Amygdala (tissue), 56 donors: ENCODE results near the gene PGLYRP1.

Source experiments
- DNase-seq, 56 donors: peaks; one replicate each; lab custom pipeline; 2025; lab: John Stamatoyannopoulos, UW

The PGLYRP1 gene

DNA sequence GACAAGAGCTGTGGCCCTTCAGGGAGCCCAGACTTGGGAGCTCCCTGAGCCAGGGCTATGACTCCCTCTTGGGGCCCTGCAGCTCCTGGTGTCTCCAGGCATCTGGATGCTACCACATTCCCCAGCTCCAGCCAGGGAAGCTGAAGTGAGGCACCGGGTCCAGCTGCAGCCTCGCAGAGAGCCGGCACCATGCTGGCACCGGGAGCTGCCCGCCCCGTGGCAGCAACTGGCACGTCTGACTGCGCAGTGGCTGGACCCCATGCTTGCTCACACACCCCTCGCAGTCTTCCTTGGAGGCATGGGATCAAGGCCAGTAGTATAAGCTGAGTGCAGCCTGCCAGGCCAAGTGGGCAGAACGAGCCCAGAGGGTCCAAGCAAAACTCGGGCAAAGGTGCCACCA, 10.5 kb upstream of the PGLYRP1 start:
- no peak for DNase-seq

DNA sequence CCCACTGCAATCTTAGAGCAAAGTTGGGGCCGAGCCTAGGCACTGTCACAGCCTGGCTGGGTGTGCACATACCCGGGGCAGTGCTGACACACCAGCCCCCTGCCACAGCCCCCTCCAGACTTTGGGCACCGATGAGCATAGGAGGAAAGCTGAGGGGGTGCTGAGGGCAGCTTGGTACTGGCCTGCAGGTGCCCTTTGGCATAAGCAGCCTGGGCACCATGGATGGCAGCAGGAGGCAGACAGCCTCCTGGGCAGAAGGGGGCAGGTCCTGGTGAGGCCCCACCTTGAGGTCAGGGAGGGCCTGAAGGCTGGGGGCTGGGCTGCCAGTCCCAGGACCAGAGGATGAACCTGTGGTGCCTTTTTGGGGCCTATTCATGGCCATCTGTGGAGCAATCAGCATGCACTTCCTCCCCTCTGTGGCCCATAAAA, 9.8 kb upstream of the PGLYRP1 start:
- no peak for DNase-seq

GRCh38 chr19:46031781-46032596, 9.1 kb upstream of the PGLYRP1 start:
- no peak for DNase-seq

DNA sequence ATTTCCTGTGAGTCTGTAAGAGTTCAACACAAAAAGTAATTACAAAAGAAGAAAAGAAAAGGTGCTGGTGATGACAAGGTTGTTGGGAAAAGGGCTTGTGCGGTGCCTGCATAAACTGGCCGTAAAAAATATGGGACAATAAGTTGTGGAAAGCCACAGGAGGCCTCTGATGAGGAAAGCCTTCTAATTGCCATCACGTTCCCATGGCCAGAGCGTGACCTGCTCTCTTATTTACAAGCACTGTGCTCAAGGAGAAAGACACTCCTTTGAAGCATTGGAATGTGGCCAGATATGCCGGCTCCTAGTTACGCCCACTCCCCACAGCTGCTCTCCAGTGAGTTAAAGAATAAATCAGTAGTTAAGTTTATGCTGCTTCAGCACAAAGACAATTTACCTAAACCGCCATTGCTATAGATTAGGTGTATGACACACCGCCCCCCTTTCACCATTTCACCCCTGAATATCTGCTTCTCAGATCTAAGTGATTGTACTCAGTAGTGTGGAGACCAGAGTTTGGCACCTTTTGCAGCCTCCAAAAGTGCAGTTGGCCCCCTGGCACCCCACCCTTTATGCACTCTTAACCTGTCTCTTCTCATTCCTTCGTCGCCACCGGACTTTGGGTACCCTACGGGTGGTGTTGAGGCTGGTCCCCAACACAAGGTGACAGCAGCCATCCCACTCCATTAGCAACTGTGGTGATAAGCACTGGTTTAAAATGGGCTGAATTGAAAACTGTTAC, 8.1 kb upstream of the PGLYRP1 start:
- DNase-seq, result no peak

DNA sequence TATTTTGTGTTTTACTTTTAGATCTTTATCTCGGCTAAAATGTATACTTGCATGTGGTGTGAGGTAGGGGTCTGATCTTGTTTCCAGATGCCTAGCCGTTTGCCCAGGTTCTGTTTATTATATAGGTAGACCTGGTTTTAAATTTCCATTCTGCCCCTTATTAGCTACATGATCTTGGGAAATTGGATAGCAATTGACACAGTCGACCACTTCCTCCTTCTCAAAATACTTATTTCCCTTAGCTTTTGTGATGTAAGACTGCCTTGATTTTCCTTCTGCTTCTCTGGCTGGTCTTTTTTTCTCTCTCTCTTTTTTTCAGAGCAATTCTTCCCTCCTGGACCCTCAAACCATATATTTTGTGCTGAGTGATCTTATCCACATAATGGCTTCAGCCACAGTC, 3.0 kb upstream of the PGLYRP1 start:
- no peak for DNase-seq

GRCh38 chr19:46023311-46023779, 492 bp upstream of the PGLYRP1 start:
- no peak for DNase-seq

- no peak for DNase-seq
Measured at GRCh38 chr19:46022061-46022430, 807 bp downstream of the PGLYRP1 start.

DNA sequence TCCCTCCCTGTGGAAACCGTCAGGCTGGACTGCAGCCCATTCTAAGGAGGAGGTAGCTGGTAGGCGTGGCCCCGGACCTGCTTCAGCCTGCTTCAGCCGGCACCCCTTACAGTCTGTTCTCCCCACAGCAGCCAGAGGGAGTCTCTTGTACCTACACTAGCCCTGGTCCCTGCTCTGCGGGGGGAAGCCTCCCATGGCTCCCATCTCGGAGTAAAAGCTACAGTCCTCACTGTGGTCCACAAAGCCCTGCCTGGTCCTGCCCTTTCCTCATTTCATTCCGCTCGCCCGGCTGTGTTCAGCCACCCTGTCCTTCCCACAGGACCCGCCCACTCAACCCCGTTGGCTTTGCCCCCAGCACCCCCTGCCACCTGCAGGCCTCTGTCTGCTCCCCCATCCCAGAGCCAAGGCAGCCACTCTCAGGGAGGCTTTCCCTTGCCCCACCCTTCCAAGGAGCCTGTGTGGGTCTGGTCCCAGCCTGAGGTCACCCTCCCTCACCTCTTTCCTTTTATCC, 1.3 kb downstream of the PGLYRP1 start:
- peak in 1 of 56 donors; percentile 6 for DNase-seq

DNA sequence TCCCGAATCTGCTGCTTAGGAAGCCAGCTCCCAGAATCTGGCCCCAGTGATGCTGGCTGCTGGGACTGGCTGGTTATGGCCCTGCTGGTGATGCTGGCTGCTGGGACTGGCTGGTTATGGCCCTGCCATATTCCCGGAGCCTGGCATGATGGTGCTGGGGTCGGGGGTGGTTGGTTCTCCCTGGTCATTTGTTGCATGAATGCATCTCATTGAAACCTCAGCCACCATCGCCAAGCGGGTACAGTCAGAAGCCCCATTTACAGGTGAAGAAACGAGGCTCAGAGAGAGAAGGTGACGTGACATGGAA, 2.1 kb downstream of the PGLYRP1 start:
- DNase-seq, result peak in 1 of 56 donors; percentile 13

GRCh38 chr19:46019270-46019669, 3.6 kb downstream of the PGLYRP1 start:
- no peak for DNase-seq

DNA sequence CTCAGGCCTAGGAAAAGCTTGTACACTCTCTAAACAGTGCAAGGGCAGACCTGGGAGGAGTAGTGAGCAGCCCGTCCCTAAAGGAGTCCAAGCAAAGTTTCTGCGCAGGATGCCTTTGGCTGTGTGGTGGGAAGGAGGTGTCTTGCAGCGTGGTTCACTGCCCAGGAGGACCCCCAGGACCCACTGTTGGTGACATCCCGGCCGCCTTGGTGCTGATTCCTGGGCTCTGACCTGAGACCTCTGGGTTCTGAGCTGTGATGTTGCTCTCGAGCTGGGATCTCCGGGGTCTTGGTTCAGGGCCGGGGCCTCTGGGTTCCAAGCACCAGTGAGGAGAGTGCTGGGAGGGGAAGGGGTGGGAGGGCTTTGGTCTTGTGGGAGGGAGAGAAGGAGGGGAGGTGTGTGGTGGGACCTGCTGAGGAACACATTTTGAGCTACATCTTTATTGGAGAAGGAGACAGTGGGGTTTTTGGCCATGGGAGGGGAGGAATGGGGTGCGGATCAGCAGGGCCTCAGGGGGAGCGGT, 4.1 kb downstream of the PGLYRP1 start:
- DNase-seq, result no peak

- DNase-seq, result no peak
Measured at GRCh38 chr19:46017874-46018675, 4.8 kb downstream of the PGLYRP1 start.

- DNase-seq, result no peak
Measured at GRCh38 chr19:46017095-46017429, 5.8 kb downstream of the PGLYRP1 start.

- DNase-seq, result peak in 49 of 56 donors; percentile 10 to 87 (median 64)
Measured at GRCh38 chr19:46016426-46017094, 6.3 kb downstream of the PGLYRP1 start.

DNA sequence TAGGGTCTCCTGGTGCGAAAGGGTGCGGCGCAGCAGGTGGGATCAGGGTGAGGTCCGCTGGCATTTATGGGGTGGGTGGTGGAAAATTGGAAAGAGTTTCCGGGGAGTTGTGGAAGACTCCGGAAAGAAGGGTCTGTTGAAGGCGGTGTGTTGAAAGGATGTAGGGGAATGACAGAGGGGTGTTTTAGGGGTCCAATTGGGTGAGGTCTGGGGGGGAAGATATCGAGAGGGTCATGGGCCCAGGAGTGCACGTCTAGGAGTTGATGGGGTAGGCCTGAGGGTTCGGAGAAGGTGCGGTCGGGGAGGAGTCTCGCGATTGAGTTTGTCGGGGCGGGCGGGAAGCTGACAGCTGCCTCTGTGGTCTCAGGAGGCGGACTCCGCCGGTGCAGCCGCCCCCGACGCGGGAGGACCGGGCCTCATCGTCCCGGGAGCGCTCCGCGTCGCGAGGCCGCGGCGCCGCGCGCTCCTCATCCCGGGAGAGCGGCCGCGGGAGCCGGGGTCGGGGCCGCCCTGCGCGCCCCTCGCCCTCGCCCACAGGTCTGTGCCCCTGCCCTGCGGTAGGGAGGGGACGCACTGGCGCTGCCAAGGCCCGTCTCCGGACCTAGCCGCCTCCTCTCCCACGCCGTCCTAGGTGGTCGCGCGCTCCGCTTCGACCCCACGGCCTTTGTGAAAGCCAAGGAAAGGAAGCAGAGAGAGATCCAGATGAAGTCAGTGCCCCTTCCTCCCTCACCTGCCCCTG, 7.0 kb downstream of the PGLYRP1 start:
- DNase-seq, result no peak

DNA sequence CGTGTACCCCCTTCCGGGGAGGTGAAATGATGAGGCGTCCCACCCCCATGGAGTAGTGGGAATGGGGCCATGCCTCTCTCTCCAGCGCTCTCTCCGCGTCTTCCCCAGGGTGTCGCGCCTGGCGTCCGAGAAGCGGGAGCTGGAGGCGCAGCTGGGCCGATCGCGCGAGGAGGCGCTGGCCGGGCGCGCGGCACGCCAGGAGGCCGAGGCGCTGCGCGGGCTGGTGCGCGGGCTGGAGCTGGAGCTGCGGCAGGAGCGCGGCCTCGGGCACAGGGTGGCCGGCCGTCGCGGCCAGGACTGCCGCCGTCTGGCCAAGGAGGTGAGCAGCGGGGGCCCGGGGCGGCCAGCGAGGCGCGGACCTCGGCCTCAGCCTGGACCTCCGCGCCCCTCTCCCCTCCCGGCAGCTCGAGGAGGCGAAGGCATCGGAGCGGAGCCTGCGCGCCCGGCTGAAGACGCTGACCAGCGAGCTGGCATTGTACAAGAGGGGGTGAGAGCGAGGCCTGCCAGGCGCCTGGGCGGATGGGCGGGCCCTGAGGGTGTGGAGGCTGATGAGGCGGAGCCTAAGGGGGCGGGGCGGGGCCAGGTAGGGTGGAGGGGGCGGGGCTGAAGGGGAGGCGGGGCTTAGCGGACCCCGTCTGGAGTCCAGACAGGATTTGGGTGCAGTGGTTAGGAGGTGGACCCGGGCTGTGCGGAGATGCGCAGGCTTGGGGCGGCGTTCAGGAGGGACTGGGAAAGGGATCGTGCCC, 7.7 kb downstream of the PGLYRP1 start:
- DNase-seq, result peak in 11 of 56 donors; percentile 5 to 58 (median 22)

DNA sequence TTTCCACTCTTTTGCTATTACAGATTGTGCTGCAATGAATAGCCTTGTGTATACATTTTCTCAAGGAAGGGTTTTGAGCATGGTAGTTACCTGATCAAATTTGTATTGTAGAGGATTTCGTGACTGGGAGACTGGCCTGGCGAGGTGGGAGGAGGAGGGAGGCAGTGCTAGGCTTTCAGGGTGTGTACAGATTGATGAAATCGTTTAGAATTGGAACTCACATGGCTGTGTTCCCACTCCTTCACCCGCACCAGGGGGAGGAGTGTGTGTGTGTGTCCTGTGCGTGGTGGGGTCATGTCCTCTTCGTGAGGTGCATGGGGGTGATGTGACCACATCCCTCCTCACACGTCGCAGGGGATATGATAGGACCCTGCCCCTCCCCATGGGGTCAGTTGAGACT, 8.3 kb downstream of the PGLYRP1 start:
- no peak for DNase-seq
